ELF-1 (cell line): Measurements from ENCODE around the gene ARRB1.
"Not testable (repeated sequence)": the region's sequence is repeated elsewhere in the genome, so short reads cannot be mapped to it uniquely, and the experiment has no call there.

Experiments used
- DNase-seq: peaks from one replicate; pipeline ENCODE4 v3.0.0-alpha.2; 2016; ENCODE audit warnings: low read depth, low spot score

Gene ARRB1

DNA sequence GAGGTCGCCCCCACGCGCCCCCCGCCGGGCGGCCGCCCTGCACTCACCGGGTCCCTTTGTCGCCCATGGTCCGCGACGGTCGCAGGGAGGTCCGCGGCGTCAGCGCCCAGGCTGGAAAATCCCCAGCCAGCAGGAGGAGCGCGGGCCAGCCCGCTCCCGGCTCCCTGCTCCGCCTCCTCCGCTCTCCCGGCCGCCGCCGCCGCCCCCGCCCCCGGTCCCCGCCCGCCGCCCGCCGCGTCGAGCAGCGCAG, at the start of gene ARRB1:
Gene ARRB1 (minus strand): TSS at position 121 of the 250 bp plus-strand sequence. CDS start 54 bp downstream, at position 67.
- no peak for DNase-seq

- no peak for DNase-seq
These were observed 48.8 kb upstream of the ARRB1 start for GRCh38 chr11:75400146-75400865.

GRCh38 chr11:75399344-75400145, 48.1 kb upstream of the ARRB1 start, which contains the start of gene RPS3:
RPS3 (plus strand) TSS chr11:75399518; CDS start chr11:75399548, 30 bp downstream.
- peak; percentile 95 for DNase-seq

DNA sequence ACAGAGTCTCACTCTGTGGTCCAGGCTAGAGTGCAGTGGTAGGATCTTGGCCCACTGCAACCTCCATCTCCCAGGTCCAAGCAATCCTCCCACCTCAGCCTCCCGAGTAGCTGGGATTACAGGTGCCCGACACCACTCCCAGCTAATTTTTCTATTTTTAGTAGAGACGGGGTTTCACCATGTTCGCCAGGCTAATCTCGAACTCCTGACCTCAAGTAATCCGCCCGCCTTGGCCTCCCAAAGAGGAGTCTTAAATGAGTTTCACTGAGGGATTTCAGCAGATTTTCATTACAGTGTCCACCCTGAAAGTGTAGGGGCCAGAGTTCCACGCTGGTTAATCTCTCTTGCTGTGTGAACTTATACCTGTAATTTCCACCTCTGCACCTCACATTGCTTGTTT, 47.4 kb upstream of the ARRB1 start:
- DNase-seq: no peak

DNA sequence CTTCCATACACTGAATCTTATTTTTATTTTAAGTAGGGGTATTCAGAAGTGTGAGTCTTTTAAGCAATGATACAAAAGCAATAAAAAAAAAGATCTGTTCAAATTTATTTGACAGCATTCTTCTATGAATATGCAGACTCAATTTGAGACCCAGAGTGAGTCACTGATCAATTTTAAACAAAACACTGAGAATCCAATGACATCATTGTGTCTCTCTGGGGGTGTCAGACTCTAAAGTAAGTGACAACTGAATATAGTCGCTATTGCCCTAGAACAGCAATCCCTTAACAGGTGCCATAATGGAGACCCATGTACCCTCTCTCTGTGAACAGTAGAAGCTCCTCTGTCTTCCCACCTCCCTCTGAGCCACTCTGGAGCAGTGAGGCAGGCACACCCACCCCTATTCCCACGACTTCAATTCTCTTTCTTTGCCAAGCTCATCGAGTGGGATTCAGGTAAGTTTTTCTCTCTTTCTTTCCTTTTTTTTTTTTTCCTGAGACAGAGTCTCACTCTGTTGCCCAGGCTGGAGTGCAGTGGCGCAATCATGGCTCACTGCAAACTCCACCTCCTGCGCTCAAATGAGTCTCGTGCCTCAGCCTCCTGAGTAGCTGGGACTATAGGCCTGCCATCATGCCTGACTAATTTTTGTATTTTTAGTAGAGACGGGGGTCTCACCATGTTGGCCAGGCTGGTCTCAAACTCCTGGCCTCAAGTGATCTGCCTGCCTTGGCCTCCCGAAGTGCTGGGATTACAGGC, 42.8 kb upstream of the ARRB1 start:
- no peak for DNase-seq

- DNase-seq: no peak
These were observed 38.5 kb upstream of the ARRB1 start for GRCh38 chr11:75389925-75390324.

DNA sequence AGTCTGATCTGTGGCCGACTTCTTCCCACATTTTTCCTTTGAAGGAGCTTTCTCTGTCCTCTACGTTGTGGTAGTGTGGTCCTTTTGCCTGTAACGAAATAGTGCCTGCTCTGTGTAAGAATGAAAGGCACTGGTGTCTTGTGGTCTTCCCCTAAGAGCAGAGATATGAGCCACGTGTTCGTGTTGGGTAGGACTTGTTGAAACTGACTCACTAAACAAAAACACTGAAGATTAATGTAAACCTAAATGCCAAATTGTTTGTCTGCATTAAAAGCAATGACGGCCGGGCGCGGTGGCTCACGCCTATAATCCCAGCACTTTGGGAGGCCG, 37.8 kb upstream of the ARRB1 start:
- no peak for DNase-seq

DNA sequence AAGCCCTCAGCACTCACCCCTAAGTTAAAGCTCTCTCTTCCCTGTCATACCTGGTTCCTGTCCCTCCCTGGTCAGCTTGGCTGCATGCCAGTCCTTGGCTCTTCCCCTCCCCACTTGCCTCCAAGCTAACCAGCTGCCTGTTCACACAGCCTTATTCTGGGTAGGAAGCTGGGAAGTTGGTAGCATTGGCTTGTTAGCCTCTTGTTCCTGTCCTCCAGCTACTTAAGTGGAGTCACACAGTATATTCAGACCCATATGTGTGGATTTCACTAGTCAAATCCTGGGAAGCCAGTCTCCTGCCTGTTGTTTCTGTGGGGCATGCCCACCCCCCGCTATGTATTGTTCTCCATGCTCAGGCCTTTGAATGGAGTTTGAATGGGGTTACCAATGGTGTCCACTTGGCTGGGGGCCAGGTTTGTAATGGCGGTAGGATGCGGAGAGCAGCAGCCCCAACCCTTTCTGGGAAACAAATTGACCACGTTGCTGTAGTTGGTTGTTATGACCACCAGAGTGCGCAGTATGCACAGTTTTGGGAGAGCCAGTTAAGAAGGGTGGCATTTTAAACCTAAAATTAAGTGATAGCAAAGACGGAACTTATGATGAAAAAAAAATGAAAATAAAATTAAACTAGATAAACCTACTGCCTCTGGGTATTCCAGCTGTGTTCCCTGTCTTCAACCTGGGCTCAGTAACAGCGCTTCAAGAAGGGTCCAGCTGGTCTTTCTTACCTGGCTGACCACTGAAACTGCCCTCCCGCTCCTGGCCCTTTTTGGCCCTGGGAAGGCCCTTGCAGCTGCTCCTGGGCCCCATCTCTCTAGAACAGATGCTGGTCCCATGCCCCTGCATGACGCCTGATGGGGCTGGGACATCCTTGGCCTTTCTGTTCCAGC, 37.2 kb upstream of the ARRB1 start:
- DNase-seq: peak; percentile 91

GRCh38 chr11:75387736-75388294, 36.4 kb upstream of the ARRB1 start:
- no peak for DNase-seq

- DNase-seq: peak; percentile 92
These were observed 35.6 kb upstream of the ARRB1 start for GRCh38 chr11:75386942-75387630.

DNA sequence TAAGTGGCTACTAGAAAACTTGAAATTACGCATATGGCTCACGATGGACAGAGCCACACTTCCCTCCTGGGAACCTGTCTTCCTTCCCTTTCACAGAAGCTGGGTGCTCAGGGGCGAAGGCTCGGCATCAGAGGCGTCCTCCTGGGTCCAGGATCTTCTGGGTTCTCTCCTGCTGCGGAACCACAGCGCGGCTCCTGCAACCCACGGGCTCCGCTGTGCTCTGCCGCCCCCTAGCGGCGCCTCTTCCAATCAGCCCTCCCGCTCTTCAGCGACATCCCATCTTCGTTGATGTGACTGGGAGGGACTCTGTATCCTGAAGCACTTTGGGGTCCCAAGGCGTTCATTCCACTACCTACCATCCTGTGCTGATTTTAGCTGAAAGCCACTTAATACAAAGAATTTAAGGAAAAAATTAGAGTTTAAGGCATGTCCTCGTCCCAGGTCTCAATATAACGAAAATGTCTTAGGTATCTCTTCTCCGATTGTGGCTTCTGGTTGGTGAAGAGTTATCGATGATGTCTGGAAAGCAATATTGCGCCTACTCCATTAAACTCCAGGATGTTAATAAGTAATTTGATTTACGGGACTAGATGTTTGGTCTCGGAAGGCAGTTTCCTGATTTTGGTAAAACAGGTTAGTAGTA, 33.1 kb upstream of the ARRB1 start:
- peak; percentile 92 for DNase-seq

- DNase-seq: peak; percentile 80
These were observed 31.8 kb upstream of the ARRB1 start for GRCh38 chr11:75383246-75383645.

DNA sequence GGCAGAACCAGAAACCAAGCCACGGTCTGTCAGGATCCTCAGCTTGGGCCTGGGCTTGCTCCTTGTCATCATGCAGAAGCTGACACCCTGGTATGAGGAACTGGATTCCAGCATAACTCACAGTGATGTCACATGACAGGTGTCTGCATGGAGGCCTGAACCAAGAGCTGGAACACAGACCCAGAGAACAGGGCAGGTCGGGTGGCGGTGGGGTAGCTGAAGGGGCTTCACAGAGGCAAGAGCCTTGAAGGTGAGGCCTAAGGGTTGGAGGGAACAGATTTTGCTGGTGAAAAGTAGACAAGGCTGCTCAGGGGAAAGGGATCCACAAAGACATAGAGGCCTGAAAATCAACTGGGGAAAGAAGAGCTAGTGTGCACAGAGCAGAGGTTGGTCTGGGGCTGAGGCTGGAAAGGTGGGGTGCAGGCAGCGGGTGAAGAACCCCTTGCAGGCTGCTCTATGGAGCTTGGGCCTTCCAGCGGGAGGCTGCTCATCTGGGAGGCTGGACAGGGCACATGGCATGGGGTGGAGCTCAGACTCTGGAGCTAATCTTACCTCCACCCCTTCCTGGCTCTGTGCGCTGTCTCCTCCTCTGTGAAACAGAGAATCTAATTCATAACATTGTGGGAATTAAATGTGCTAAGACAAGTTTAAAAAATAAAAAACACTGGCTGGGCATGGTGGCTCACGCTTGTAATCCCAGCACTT, 29.4 kb upstream of the ARRB1 start:
- DNase-seq: peak; percentile 63

DNA sequence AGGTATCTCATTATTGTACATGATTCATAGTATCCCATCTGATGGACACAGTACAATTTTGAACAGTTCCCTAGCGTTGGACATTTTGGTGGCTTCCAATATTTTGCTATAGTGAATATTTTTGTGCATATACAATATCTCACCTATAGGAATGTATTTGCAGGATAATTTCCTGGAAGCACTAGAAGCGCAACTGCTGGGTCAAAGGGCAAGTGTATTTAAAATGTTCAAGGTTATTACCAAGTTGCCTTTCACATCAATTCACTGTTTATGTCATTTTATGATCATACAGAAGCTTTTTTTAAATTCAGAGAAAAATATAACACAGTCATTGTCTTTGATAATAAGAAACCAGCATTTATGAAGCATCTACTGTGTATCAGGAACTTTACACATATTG, 28.8 kb upstream of the ARRB1 start:
- no peak for DNase-seq

DNA sequence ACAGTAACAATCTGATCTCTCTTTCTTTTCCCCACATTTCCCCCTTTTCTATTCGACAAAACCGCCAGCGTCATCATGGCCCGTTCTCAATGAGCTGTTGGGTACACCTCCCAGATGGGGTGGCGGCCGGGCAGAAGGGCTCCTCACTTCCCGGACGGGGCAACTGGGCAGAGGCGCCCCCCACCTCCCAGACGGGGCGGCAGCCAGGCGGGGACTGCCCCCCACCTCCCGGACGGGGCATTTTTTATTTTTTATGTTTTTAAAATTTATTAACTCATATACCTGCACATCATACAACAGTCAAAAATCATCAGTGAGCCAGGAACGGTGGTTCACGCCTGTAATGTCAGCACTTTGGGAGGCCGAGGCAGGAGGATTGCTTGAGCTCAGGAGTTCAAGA, 27.3 kb upstream of the ARRB1 start:
- DNase-seq: not testable (repeated sequence)

GRCh38 chr11:75376175-75376574, 24.7 kb upstream of the ARRB1 start:
- DNase-seq: peak; percentile 51

DNA sequence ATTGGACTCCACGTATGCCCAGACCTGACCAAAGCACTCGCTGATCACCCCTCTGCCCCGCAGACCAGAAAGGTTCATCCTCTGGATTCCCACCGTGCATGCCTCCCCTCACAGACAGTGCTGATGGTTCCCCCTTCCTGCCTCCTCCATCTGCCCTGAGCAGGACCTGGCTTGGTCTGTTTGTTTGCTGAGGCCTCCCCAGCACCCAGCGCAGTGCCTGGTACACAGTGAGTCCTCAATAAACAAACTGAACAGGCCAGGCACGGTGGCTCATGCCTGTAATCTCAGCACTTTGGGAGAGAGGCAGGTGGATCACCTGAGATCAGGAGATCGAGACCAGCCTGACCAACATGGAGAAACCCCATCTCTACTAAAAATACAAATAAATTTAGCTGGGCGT, 24.2 kb upstream of the ARRB1 start:
- DNase-seq: no peak

- DNase-seq: no peak
These were observed 23.2 kb upstream of the ARRB1 start for GRCh38 chr11:75374646-75375045.

- no peak for DNase-seq
These were observed 21.7 kb upstream of the ARRB1 start for GRCh38 chr11:75373201-75373600.
